Muscle layer of duodenum (tissue), 2 donors: ENCODE data around the gene AIRE.

Experiments used
- H3K27ac ChIP-seq: one replicate; pipeline ENCODE4 v1.7.0; 2013; ENCODE audit warnings: mild to moderate bottlenecking, low read length
- H3K27me3 ChIP-seq: one replicate; pipeline ENCODE4 v1.7.0; 2013; ENCODE audit warnings: low read depth, mild to moderate bottlenecking, control low read depth, low read length
- H3K36me3 ChIP-seq, 2 donors: one replicate each; pipeline ENCODE4 v1.7.0; 2013; ENCODE audit warnings: low read length in 2 of 2, control low read depth in 1 of 2, mild to moderate bottlenecking in 1 of 2; ENCODE audit not compliant: insufficient read depth in 2 of 2, control insufficient read depth in 1 of 2
- H3K4me1 ChIP-seq, 2 donors: one replicate each; pipeline ENCODE4 v1.7.0; 2013; ENCODE audit warnings: low read length in 2 of 2, mild to moderate bottlenecking in 2 of 2, control low read depth in 1 of 2, moderate library complexity in 1 of 2; ENCODE audit not compliant: insufficient read depth in 2 of 2, control insufficient read depth in 1 of 2
- H3K4me3 ChIP-seq, 2 donors: one replicate each; pipeline ENCODE4 v1.7.0; 2013; ENCODE audit warnings: low read length in 2 of 2, low read depth in 1 of 2, mild to moderate bottlenecking in 1 of 2
- H3K9me3 ChIP-seq, 2 donors: one replicate each; pipeline ENCODE4 v1.7.0; 2013; ENCODE audit warnings: low read length in 2 of 2, control low read depth in 1 of 2, mild to moderate bottlenecking in 1 of 2; ENCODE audit not compliant: control insufficient read depth in 1 of 2
- donor health status: healthy.

AIRE gene

DNA sequence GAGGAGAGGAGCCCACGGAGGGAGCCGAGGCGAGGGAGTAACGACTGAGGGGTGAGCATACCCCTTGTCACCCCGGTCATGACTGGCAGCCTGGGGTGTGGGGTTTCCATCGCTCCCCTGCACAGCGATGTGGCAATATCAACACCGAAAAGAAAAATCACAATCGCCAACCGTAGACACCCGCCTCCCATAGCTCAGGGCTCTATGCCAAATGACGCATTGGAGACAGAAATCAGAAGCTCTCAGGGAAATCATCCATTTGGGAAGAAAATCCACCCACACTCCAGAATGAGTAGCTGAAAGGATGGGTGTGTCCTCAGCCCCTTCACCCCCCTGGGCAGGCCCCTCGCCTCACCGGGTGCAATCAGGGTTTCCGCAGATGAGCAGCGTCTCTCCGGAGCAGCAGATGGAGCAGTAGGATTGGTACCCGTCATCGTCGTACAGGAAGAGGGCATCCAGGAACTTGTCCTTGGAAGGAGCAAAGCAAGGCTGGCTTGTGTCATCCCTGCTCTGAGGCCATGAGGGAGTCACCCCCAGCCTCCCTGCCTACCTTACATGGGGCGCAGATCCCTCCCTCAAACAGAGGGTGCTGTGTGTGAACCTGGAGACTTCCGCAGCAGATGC, 26.5 kb upstream of the AIRE start:
- H3K4me3 ChIP-seq = no peak overlapping the region
- peaks cover 0 to 13% of the 10 kb centered on the region in 2 donors for H3K9me3 ChIP-seq
- H3K27me3 ChIP-seq = no peaks in the 10 kb centered on the region
- H3K27ac ChIP-seq = no peak overlapping the region
- no peaks in the 10 kb centered on the region for H3K36me3 ChIP-seq
- H3K4me1 ChIP-seq = no peaks in the 10 kb centered on the region

DNA sequence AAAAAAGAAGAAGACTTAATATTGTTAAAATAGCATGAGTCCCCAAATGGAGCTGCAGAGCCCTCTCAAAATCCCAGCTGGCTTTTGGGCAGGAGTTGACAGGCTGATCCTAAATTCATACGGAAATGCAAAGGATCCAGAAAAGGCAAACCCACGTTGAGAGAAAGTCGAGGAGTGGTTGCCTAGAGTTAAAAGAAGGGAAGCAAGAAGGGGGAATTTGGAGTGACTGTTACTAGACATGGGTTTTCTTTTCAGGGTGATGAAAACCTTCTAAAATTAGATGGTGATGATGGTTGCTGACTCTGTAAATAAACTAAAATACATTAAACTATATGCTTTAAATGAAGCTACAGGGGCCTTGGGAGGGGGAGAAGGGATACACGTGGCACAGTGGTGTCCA, 25.6 kb upstream of the AIRE start:
- Histone ChIP-seq H3K27ac (no peak overlapping the region), H3K4me1 (no peaks in the 10 kb centered on the region), H3K27me3 (no peaks in the 10 kb centered on the region)

DNA sequence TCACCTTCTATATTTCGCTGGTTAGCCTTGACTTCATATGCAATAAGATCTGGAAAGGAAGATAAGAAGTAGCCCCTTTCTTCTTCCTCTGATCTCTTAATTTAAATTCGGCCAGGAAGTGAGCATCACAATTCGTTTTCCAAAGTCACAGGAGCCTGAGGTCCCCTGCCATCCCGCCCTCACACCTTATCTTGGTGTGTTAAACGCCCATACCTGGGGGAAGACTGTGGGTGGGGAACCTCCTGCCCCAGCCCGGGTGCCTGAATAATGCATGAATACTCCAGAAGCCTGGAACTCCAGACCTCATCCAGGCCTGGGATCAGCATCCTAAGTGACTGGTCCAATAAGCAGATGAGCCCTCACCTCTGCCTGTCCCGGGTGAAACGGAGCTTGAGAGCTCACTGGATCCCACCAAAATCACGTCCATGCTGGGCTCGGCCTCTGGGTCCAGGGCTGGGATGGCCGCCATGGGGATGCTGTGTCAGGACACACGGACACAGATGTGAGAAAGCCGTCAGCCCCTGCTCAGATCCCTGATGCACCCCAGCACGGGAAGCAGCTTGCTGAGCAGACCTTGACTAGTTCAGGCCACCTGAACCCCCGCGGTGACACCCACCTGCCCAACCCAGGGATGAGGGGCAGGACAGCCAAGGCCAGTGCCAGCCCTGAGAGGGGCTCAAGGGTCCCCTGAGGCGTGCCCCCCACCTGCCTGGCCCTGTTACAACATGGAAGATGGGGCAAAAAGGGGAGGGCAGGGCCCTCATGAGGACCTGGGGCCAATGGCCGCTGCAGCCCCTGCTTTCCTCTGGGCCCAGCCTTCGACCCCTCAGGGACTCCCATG, 24.7 kb upstream of the AIRE start:
- Histone ChIP-seq H3K4me3 (no peak overlapping the region), H3K4me1 (no peaks in the 10 kb centered on the region), H3K27ac (no peak overlapping the region), H3K9me3 (peaks cover 0 to 13% of the 10 kb centered on the region in 2 donors), H3K27me3 (no peaks in the 10 kb centered on the region), H3K36me3 (no peaks in the 10 kb centered on the region)

More for the DNA sequence above, 25.6 kb upstream of the AIRE start:
- no peaks in the 10 kb centered on the region for H3K36me3 ChIP-seq
- H3K4me3 ChIP-seq = no peak overlapping the region
- peaks cover 0 to 13% of the 10 kb centered on the region in 2 donors for H3K9me3 ChIP-seq

DNA sequence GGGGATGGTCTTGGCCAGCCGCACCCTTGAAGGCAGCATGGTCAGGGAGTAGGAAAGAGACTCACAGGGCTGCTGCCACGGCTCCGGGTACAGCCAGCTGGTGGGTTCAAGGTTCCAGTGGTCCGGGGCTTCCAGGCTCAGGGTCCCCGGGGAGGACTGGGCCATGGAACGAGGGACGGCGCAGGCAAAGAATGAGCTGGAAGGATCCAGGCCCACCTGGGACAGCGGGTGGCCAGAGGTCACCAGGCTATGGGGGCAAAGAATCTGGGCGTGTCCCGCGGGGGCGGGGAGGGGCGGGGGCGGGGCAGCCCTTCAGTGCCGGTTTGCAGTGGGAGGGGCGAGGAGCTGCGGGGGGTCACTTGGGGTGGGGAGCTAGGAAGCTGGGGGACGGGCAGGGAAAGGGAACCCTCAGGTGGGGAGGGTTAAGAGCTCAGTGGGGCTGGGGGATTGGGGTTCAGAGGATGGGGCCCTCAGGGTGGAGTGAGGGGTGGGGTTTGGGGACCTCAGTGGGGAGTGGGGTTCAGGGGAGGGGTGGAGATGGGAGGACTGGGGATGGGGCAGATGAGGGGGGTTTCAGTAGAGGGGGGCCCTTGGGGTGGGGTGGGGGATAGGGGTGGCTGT, 23.9 kb upstream of the AIRE start, which contains the start of gene DNMT3L:
DNMT3L (minus strand) TSS at position 223 of the 621 bp plus-strand sequence. CDS start 638 bp downstream, outside the sequence.
- no peaks in the 10 kb centered on the region for H3K36me3 ChIP-seq
- no peak within 1 kb of the TSS for H3K27ac ChIP-seq
- peaks cover 0 to 13% of the 10 kb centered on the region in 2 donors for H3K9me3 ChIP-seq
- H3K27me3 ChIP-seq = no peaks in the 10 kb centered on the region
- H3K4me1 ChIP-seq = no peaks in the 10 kb centered on the region
- H3K4me3 ChIP-seq = no peak within 1 kb of the TSS

DNA sequence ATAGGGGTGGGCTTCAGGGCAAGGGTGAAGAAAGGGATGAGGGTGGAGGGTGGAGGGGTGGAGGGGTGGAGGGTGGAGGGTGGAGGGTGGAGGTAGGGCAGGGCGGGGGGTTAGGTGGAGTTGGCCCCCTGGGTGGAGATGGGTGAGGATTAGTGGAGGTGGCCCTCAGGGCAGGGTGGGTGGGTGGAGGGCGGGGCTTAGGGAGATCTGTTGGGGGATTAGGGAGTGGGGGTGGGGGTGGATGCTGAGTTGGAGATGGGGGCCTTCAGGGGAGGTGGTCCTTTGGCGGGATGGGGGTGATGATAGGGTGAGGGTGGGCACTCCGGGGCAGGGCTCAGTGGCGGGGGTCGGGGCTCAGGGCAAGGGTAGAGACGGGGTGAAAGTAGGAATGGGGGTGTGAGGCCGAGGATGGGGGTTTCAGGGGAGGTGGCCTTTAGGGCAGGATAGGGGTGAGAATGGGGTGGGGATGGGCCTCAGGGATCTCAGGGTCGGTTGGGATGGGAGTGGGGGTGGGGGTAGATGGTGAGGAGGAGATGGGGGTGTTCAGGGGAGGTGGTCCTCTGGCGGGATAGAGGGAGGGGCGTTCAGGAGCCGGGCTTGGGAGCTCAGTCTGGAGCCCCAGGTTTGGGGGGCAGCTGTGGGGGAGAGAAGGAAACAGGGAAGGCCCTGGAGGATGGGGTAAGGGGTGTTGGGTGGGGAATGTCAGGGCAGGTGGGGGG, 23.2 kb upstream of the AIRE start:
- H3K9me3 ChIP-seq = peaks cover 0 to 13% of the 10 kb centered on the region in 2 donors
- no peaks in the 10 kb centered on the region for H3K36me3 ChIP-seq
- no peaks in the 10 kb centered on the region for H3K4me1 ChIP-seq

DNA sequence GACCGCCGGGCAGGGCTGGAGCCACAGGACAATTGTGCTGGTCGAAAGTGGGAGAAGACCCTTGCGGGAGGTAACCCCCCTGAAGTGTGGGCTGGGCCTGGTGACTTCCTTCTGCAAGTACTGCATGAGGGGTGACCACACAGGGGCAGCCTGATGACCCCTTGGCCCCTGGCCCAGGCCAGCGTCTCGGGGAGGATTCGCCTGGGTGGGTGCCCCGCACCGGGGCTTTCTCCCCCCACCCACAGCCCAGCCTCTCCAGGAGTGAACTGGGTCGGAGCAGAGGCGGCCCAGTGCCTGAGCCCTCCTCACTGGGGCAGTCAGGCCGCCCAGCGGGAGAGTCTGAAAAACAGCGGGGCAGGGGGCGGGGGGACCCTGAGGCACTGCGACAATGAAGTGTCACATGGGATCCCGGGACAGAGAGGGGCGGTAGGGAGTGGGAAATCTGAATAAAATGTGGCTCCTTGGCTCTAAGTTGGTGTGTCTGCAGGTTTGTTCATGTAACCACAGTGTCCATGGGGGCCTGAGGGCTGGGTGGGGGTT, 22.4 kb upstream of the AIRE start:
- Histone ChIP-seq H3K4me3 (no peak overlapping the region), H3K4me1 (no peaks in the 10 kb centered on the region), H3K27ac (no peak overlapping the region), H3K36me3 (no peaks in the 10 kb centered on the region), H3K27me3 (no peaks in the 10 kb centered on the region), H3K9me3 (peaks cover 0 to 13% of the 10 kb centered on the region in 2 donors)

More for the DNA sequence above, 23.2 kb upstream of the AIRE start:
- Histone ChIP-seq H3K27ac (no peak overlapping the region), H3K4me3 (no peak overlapping the region), H3K27me3 (no peaks in the 10 kb centered on the region)

DNA sequence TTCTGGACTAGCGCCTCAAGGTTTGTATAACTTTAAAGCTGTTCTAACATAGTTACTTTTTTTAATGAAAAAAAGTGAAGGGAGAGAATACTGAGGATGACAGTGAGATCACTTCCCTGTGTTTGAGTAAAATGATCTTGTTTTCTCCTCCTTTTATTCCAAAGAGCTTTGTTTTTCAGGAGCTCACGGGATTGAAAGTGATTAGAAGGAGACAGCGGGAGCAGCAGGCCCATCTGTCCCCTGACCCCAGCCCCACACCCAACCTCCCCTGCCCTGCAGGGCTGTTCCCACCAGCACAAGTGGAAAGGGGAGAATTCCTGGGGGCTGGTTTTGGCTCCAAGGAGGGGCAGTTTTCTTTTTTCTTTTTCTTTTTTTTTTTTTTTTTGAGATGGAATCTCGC, 21.9 kb upstream of the AIRE start:
- no peak overlapping the region for H3K4me3 ChIP-seq
- H3K27ac ChIP-seq = no peak overlapping the region
- no peaks in the 10 kb centered on the region for H3K4me1 ChIP-seq
- no peaks in the 10 kb centered on the region for H3K36me3 ChIP-seq
- no peaks in the 10 kb centered on the region for H3K27me3 ChIP-seq
- H3K9me3 ChIP-seq = peaks cover 0 to 13% of the 10 kb centered on the region in 2 donors

DNA sequence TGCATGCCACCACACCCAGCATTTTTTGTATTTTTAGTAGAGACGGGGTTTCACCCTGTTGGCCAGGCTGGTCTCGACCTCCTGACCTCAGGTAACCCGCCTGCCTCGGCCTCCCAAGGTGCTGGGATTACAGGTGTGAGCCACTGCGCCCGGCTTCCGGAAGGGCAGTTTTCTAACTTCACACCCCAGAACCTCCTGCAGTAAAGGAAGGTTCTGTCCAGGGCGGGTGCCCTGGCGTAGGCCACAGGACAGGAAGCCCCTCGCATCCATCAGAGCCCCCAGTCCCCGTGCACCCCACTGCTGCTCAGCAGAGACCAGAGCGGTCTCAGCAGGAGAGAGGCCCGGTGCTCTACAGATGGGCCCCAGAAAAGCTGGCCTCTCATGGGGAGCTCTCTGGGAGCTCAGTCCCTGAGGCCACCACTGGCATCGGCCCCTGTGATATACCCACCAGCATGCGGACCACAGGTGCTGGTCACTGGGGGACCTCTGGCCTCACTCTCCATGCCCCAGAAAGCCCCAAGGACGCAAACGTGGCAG, 19.9 kb upstream of the AIRE start:
- no peaks in the 10 kb centered on the region for H3K27me3 ChIP-seq
- H3K9me3 ChIP-seq = no peaks in the 10 kb centered on the region
- no peaks in the 10 kb centered on the region for H3K4me1 ChIP-seq
- H3K36me3 ChIP-seq = no peaks in the 10 kb centered on the region
- H3K27ac ChIP-seq = no peak overlapping the region
- H3K4me3 ChIP-seq = no peak overlapping the region

DNA sequence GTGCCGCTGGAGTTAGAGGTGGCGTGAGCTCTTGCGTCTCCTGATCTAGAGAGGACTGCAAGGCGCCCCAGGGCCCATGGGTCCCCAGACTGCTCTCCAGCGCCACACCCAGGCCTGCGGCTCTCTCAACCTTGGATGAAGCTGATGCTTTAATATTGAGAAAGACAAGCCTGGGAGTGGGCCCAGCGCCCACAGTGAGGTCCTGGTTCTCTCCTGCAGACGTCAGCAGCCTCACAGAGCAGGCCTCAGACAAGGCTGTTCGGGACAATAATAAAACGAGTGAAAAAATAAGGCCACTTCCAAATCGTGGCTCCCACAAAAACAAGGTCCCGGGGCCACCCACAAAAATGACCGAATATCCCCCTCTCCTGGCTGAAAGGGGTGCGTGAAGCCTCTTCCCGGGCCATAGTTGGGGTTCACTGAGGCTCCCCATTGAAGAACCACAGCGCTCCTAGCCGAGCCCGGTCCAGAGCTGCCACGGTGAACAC, 18.0 kb upstream of the AIRE start:
- Histone ChIP-seq H3K27me3 (no peaks in the 10 kb centered on the region), H3K4me1 (no peaks in the 10 kb centered on the region), H3K27ac (no peak overlapping the region), H3K4me3 (no peak overlapping the region), H3K36me3 (no peaks in the 10 kb centered on the region), H3K9me3 (no peaks in the 10 kb centered on the region)

DNA sequence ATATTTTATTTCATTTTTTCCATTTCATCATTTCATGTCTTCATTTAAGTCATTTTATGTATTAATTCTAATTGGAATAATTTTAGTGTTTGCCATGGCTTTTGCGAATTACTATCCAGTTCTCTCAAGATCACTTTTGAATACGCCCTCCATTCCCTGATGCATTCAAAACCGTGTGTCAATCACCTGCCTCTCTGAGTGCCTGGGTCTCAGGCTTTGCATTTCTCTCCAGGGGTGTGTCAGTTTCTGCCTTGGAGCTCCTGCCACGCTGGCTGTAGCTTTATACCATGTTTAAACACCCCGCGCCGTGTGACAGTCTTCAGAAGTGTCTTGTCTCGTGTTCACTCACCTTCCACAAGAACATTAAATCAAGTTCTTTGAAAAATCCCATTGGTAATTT, 16.6 kb upstream of the AIRE start:
- H3K9me3 ChIP-seq = no peaks in the 10 kb centered on the region
- H3K4me3 ChIP-seq = no peak overlapping the region
- no peaks in the 10 kb centered on the region for H3K4me1 ChIP-seq
- H3K27me3 ChIP-seq = no peaks in the 10 kb centered on the region
- no peak overlapping the region for H3K27ac ChIP-seq
- no peaks in the 10 kb centered on the region for H3K36me3 ChIP-seq
